H9 (cell line): ENCODE results near the gene LGALS7. TPM values are rescaled to one million over a fixed set of nuclear protein-coding genes. Genes with fewer than 3 reads are reported as not detected.
A peak's percentile ranks its signal among the peaks of the same experiment; 100 is the strongest.

Source experiments
- DNase-seq: peaks from one replicate; pipeline ENCODE4 v3.0.0-alpha.2; 2017
- H2AFZ ChIP-seq: one replicate; pipeline ENCODE4 v1.6.1; 2013; ENCODE audit warnings: mild to moderate bottlenecking, low read length, control low read depth, moderate library complexity
- H2AK5ac ChIP-seq: 2 replicates; pipeline ENCODE4 v1.6.1; 2013; ENCODE audit warnings: low read length, control low read depth, mixed read lengths; ENCODE audit not compliant: insufficient read length
- H2BK120ac ChIP-seq: one replicate; pipeline ENCODE4 v1.6.1; 2013; ENCODE audit warnings: low read depth, mild to moderate bottlenecking, low read length, control low read depth, inconsistent platforms; ENCODE audit not compliant: poor library complexity, severe bottlenecking
- H2BK12ac ChIP-seq: 2 replicates; pipeline ENCODE4 v1.6.1; 2013; ENCODE audit warnings: low read length, control low read depth, mixed read lengths, low read depth; ENCODE audit not compliant: insufficient read length
- H2BK15ac ChIP-seq: 2 replicates; pipeline ENCODE4 v1.6.1; 2013; ENCODE audit warnings: low read depth, low read length, control low read depth
- H2BK20ac ChIP-seq: one replicate; pipeline ENCODE4 v1.6.1; 2013; ENCODE audit warnings: low read depth, mild to moderate bottlenecking, low read length, control low read depth, inconsistent platforms; ENCODE audit not compliant: poor library complexity, severe bottlenecking
- H2BK5ac ChIP-seq: 2 replicates; pipeline ENCODE4 v1.6.1; 2013; ENCODE audit warnings: low read length, control low read depth, mixed read lengths; ENCODE audit not compliant: insufficient read length
- H3K14ac ChIP-seq: 2 replicates; pipeline ENCODE4 v1.6.1; 2013; ENCODE audit warnings: low read length, control low read depth; ENCODE audit not compliant: insufficient read depth
- H3K18ac ChIP-seq: 2 replicates; pipeline ENCODE4 v1.6.1; 2013; ENCODE audit warnings: low read depth, mild to moderate bottlenecking, mixed read lengths, low read length, control low read depth; ENCODE audit not compliant: insufficient read length
- H3K23ac ChIP-seq: 2 replicates; pipeline ENCODE4 v1.6.1; 2013; ENCODE audit warnings: low read length, control low read depth, mixed read lengths, low read depth; ENCODE audit not compliant: insufficient read length
- H3K23me2 ChIP-seq: 2 replicates; pipeline ENCODE4 v1.6.1; 2013; ENCODE audit warnings: low read depth, mild to moderate bottlenecking, mixed read lengths, low read length, control low read depth; ENCODE audit not compliant: insufficient read length, poor library complexity, severe bottlenecking
- H3K27ac ChIP-seq: 2 replicates; pipeline ENCODE4 v1.5.1; 2013; ENCODE audit warnings: low read length, control low read depth, mixed read lengths, low read depth; ENCODE audit not compliant: insufficient read length
- H3K27me3 ChIP-seq: 2 replicates; pipeline ENCODE4 v1.6.1; 2013; ENCODE audit warnings: low read length, control low read depth, inconsistent platforms; ENCODE audit not compliant: insufficient read depth
- H3K4ac ChIP-seq: 2 replicates; pipeline ENCODE4 v1.6.1; 2013; ENCODE audit warnings: low read depth, mild to moderate bottlenecking, control low read depth, inconsistent platforms, low read length, moderate library complexity
- H3K4me1 ChIP-seq: 2 replicates; pipeline ENCODE4 v1.6.1; 2013; ENCODE audit warnings: low read length, control low read depth, inconsistent platforms; ENCODE audit not compliant: insufficient read depth
- H3K4me2 ChIP-seq: 2 replicates; pipeline ENCODE4 v1.6.1; 2013; ENCODE audit warnings: low read length, control low read depth, mixed read lengths; ENCODE audit not compliant: insufficient read length, insufficient read depth
- H3K56ac ChIP-seq: 2 replicates; pipeline ENCODE4 v1.6.1; 2013; ENCODE audit warnings: low read depth, mild to moderate bottlenecking, mixed read lengths, low read length, control low read depth; ENCODE audit not compliant: insufficient read length
- H3K79me1 ChIP-seq: 2 replicates; pipeline ENCODE4 v1.6.1; 2013; ENCODE audit warnings: low read depth, mild to moderate bottlenecking, moderate library complexity, low read length, control low read depth, inconsistent platforms; ENCODE audit not compliant: insufficient read depth, poor library complexity, severe bottlenecking
- H3K79me2 ChIP-seq: 2 replicates; pipeline ENCODE4 v1.6.1; 2013; ENCODE audit warnings: low read length, control low read depth, inconsistent platforms; ENCODE audit not compliant: insufficient read depth
- H3K9ac ChIP-seq: 2 replicates; pipeline ENCODE4 v1.6.1; 2013; ENCODE audit warnings: low read length, control low read depth, mixed read lengths; ENCODE audit not compliant: insufficient read length; ENCODE audit errors: extremely low read depth
- H3K9me3 ChIP-seq: one replicate; pipeline ENCODE4 v1.6.1; 2013; ENCODE audit warnings: low read depth, low read length, inconsistent platforms; ENCODE audit not compliant: control insufficient read depth
- H3T11ph ChIP-seq: one replicate; pipeline ENCODE4 v1.6.1; 2013; ENCODE audit warnings: mild to moderate bottlenecking, low read length, control low read depth, inconsistent platforms
- H4K20me1 ChIP-seq: one replicate; pipeline ENCODE4 v1.6.1; 2013; ENCODE audit not compliant: control insufficient read depth, insufficient read length, insufficient read depth
- H4K5ac ChIP-seq: 2 replicates; pipeline ENCODE4 v1.6.1; 2013; ENCODE audit warnings: low read depth, mild to moderate bottlenecking, mixed read lengths, low read length, control low read depth; ENCODE audit not compliant: insufficient read length
- H4K8ac ChIP-seq: replicated peaks from 2 replicates; pipeline ENCODE4 v1.6.1; 2013; ENCODE audit warnings: low read length, control low read depth, mixed read lengths, low read depth; ENCODE audit not compliant: insufficient read length
- H4K91ac ChIP-seq: 2 replicates; pipeline ENCODE4 v1.6.1; 2013; ENCODE audit warnings: low read depth, mild to moderate bottlenecking, moderate library complexity, mixed read lengths, low read length, control low read depth; ENCODE audit not compliant: insufficient read length
- H3K27ac Mint-ChIP-seq, 3 experiments: 2 replicates in 2 of 3; 3 replicates in 1 of 3; pipeline ENCODE4 v1.8.0; 2020 to 2021; ENCODE audit warnings: mixed read lengths in 3 of 3, mild to moderate bottlenecking in 1 of 3, moderate library complexity in 1 of 3
- H3K27me3 Mint-ChIP-seq: 2 replicates; pipeline ENCODE4 v1.8.0; 2021; ENCODE audit warnings: low read depth, mild to moderate bottlenecking, moderate library complexity, mixed read lengths
- H3K36me3 Mint-ChIP-seq, 3 experiments: 2 replicates in 2 of 3; 3 replicates in 1 of 3; pipeline ENCODE4 v1.8.0; 2020 to 2021; ENCODE audit warnings: low read depth in 3 of 3, mixed read lengths in 3 of 3; ENCODE audit not compliant: insufficient read depth in 1 of 3
- H3K4me1 Mint-ChIP-seq, 2 experiments: 2 replicates each; pipeline ENCODE4 v1.8.0; 2020; ENCODE audit warnings: mixed read lengths in 2 of 2
- H3K4me3 Mint-ChIP-seq, 2 experiments: 2 replicates in 1 of 2; 3 replicates in 1 of 2; pipeline ENCODE4 v1.8.0; 2020 to 2021; ENCODE audit warnings: mild to moderate bottlenecking in 2 of 2, mixed read lengths in 2 of 2, moderate library complexity in 1 of 2
- H3K9me3 Mint-ChIP-seq, 2 experiments: 2 replicates in 1 of 2; 3 replicates in 1 of 2; pipeline ENCODE4 v1.8.0; 2020; ENCODE audit warnings: mild to moderate bottlenecking in 2 of 2, mixed read lengths in 2 of 2, moderate library complexity in 1 of 2
- CTCF ChIP-seq: fragments of 200-600 bp; sonication (generic); conservative IDR thresholded peaks from 3 replicates; pipeline ENCODE4 v1.8.0; 2021; ENCODE audit warnings: antibody characterized with exemption, mild to moderate bottlenecking
- WGBS: extraction: QIAGEN DNeasy Blood & Tissue Kit; methylation state at CpG from one replicate; pipeline ENCODE4 v1.1.7; 2013; ENCODE audit warnings: missing lambda C conversion rate, low lambda C conversion rate, mixed read lengths; ENCODE audit not compliant: insufficient read length; ENCODE audit errors: extremely low coverage; 5-methylcytosine and 5-hydroxymethylcytosine counted together
- total RNA-seq: library from RNA; stranded (reverse); gene quantifications from 2 replicates; pipeline ENCODE4 v1.2.1, GENCODE V29; 2021

The LGALS7 gene
- total RNA-seq, 1 experiment from 2014 or later = not detected

- Histone ChIP-seq H3K14ac (no peak overlapping the region), H3K4me1 (no peaks in the 10 kb centered on the region; the same call in 1 of the 2 replicates), H3K23ac (no peak overlapping the region), H3K9me3 (no peaks in the 10 kb centered on the region), H3K4me2 (peak overlapping the region; percentile 51), H2BK120ac (no peak overlapping the region), H2BK20ac (no peak overlapping the region), H3K56ac (no peak overlapping the region), H4K5ac (no peak overlapping the region), H3K18ac (no peak overlapping the region), H2BK15ac (no peak overlapping the region), H3K79me2 (no peaks in the 10 kb centered on the region), H3K79me1 (no peaks in the 10 kb centered on the region), H3T11ph (no peak overlapping the region), H3K4ac (no peak overlapping the region), H4K8ac (no peak overlapping the region), H4K91ac (no peak overlapping the region), H3K27me3 (no peaks in the 10 kb centered on the region; the same call in 1 of the 2 replicates), H2BK12ac (no peak overlapping the region), H2AK5ac (no peak overlapping the region), H3K27ac (no peak overlapping the region), H2AFZ (no peak overlapping the region), H3K23me2 (peaks cover 8% of the 10 kb centered on the region), H3K9ac (no peak overlapping the region), H2BK5ac (no peak overlapping the region), H4K20me1 (no peaks in the 10 kb centered on the region)
- H3K9me3 Mint-ChIP-seq = no peaks in the 10 kb centered on the region; a peak in 1 of 5 replicates
- no peak for TF ChIP-seq CTCF
- peaks cover 22% of the 10 kb centered on the region for H3K27me3 Mint-ChIP-seq
- peak; percentile 91 for DNase-seq
- no peak overlapping the region for H3K27ac Mint-ChIP-seq
- H3K4me3 Mint-ChIP-seq = peak overlapping the region; percentile 43 to 79
- peaks cover 4 to 10% of the 10 kb centered on the region in 2 experiments; a peak in 3 of 4 replicates for H3K4me1 Mint-ChIP-seq
- peaks cover 6 to 12% (median 10%) of the 10 kb centered on the region in 3 experiments for H3K36me3 Mint-ChIP-seq
- WGBS = no CpG with 5 or more reads among the region's 36 CpGs
Measured at GRCh38 chr19:38736413-38737280, 36.7 kb downstream of the LGALS7 start.
